AG09309 (cell line): Measurements from ENCODE around the gene CAPRIN1.

Experiments used
- DNase-seq: peaks from one replicate; pipeline ENCODE4 v3.0.0-alpha.2; 2010; ENCODE audit warnings: low read depth
- H3K4me3 ChIP-seq: 2 replicates; pipeline ENCODE4 v1.5.1; 2011; ENCODE audit warnings: mild to moderate bottlenecking, low read depth, low read length, moderate library complexity; ENCODE audit not compliant: control insufficient read depth
- CTCF ChIP-seq: IDR thresholded peaks from 2 replicates; pipeline ENCODE4 v1.5.1; 2011; ENCODE audit warnings: mild to moderate bottlenecking, low read depth, low read length, inconsistent platforms; ENCODE audit not compliant: insufficient read depth, control insufficient read depth; ENCODE audit errors: missing control alignments

Gene CAPRIN1

GRCh38 chr11:34132261-34132965 is 80.9 kb downstream of the CAPRIN1 start:
- no peak for DNase-seq
- no peak for TF ChIP-seq CTCF
- no peak overlapping the region for H3K4me3 ChIP-seq

GRCh38 chr11:34134765-34135164 is 83.2 kb downstream of the CAPRIN1 start:
- no peak for DNase-seq
- no peak for TF ChIP-seq CTCF
- no peak overlapping the region for H3K4me3 ChIP-seq

- TF ChIP-seq CTCF: no peak
- no peak for DNase-seq
- no peak overlapping the region for H3K4me3 ChIP-seq
Observed at GRCh38 chr11:34135439-34135838, 83.9 kb downstream of the CAPRIN1 start.

GRCh38 chr11:34136420-34136819 is 84.9 kb downstream of the CAPRIN1 start:
- DNase-seq: no peak
- H3K4me3 ChIP-seq: no peak overlapping the region
- TF ChIP-seq CTCF: no peak

GRCh38 chr11:34139346-34139745 is 87.8 kb downstream of the CAPRIN1 start:
- H3K4me3 ChIP-seq: no peak overlapping the region
- no peak for DNase-seq
- no peak for TF ChIP-seq CTCF

GRCh38 chr11:34140149-34140548 is 88.6 kb downstream of the CAPRIN1 start:
- no peak for DNase-seq
- TF ChIP-seq CTCF: no peak
- H3K4me3 ChIP-seq: no peak overlapping the region
